ENCODE results near the gene LYPD1. TPM values are rescaled to one million over a fixed set of nuclear protein-coding genes. Genes with fewer than 3 reads are reported as not detected.

LYPD1 gene
- total RNA-seq, 1 donor, result 25.2 TPM

DNA sequence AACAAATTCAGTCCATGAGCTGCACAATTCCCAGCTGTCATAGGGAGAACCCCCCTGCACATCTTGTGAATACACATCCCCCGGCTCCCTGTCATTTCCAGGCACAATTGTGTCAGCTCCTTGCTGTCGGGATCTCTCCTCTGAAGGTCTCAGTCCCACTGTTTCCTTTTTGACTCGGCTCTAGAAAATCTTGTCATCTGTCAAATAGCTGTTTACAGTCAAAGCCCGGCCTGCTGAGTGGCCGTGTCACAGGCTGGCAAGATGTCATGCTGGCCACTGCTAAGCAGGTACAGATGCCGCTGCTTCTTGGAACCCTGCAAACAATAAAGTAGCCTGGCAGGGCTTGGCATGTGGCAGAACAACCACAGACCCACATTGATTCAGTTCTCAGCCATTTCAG is 61.7 kb downstream of the LYPD1 start:
- TF ChIP-seq, protein P1, sequence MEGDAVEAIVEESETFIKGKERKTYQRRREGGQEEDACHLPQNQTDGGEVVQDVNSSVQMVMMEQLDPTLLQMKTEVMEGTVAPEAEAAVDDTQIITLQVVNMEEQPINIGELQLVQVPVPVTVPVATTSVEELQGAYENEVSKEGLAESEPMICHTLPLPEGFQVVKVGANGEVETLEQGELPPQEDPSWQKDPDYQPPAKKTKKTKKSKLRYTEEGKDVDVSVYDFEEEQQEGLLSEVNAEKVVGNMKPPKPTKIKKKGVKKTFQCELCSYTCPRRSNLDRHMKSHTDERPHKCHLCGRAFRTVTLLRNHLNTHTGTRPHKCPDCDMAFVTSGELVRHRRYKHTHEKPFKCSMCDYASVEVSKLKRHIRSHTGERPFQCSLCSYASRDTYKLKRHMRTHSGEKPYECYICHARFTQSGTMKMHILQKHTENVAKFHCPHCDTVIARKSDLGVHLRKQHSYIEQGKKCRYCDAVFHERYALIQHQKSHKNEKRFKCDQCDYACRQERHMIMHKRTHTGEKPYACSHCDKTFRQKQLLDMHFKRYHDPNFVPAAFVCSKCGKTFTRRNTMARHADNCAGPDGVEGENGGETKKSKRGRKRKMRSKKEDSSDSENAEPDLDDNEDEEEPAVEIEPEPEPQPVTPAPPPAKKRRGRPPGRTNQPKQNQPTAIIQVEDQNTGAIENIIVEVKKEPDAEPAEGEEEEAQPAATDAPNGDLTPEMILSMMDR (IDR thresholded peaks at IDR 0.05; ENCODE audit: insufficient read depth, low read length), result no peak
- no peak for DNase-seq (ENCODE audit: low read depth)

GRCh38 chr2:132607426-132608090 is 62.4 kb downstream of the LYPD1 start:
- no peak for DNase-seq (ENCODE audit: low read depth)
- no peak overlapping the region for H3K4me3 ChIP-seq (ENCODE audit: low read depth, low read length)
- TF ChIP-seq, protein P1 (IDR thresholded peaks at IDR 0.05; ENCODE audit: insufficient read depth, low read length), result no peak

More for the DNA sequence above, 61.7 kb downstream of the LYPD1 start:
- no peak overlapping the region for H3K4me3 ChIP-seq (ENCODE audit: low read depth, low read length)

DNA sequence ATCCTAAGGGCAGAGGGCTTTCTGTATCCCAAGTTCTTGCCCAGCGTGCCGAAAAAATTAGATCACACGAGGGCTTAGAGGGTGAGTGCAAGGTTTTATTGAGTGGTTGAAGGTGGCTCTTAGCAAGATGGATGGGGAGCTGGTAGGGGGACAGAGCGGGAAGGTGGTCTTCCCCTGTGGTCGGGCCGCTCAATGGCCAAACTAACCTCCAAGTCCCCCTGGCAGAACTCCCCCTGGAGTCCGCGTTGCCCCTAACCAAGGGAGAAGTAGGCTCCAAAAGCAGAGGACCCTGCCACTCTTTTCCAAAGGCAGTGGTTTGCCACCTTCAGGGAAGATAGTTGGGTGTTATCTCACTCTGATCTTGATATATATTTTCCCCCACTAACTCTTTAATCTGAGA is 63.4 kb downstream of the LYPD1 start:
- no peak for DNase-seq (ENCODE audit: low read depth)
- TF ChIP-seq, protein P1 (IDR thresholded peaks at IDR 0.05; ENCODE audit: insufficient read depth, low read length), result no peak
- H3K4me3 ChIP-seq (ENCODE audit: low read depth, low read length), result no peak overlapping the region

DNA sequence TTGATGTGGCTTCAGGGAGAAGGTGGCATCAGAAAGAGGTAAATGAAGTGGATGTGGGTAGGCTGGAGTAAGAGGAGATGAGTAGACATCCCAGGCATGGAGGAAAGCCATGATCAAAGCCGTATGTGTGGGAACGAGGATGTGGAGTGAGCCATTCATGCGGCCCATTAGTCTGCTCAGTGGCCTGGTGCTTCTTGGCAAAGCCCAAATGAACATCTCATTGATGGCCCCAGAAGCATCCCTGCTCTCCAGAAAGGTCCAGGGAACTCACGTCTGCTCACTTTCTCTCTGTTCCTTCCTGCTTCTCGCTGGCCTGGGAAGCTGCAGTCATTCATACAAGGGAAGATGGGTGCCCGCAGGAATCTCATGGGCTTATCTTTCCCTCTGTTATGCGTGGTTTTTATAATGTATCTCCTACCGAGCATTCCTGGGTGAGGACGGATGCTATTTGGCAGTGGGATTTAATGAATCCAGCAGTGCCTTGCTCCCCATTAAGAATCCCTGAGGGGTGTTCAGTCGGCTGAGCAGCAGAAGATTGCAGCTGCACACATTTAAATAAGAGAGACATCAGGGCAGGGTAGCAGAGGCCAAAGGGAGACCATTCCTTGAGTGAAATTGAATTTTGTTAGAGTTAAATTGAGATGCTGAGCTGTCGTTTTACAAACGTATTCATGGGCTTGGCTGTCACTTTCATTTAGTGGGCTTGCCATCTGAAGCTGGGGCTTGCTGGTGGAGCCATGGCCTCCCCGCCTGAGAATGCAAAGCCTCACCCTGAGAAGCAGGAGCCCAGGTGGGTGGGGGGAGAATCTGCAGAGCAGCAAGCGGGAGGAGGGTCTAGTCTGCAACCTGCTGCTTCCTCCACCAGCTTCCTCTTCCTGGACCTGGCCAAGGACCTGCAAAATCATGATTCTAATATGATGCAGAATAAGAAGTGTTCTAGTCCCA is 64.5 kb downstream of the LYPD1 start:
- no peak overlapping the region for H3K4me3 ChIP-seq (ENCODE audit: low read depth, low read length)
- TF ChIP-seq, protein P1 (IDR thresholded peaks at IDR 0.05; ENCODE audit: insufficient read depth, low read length), result no peak
- DNase-seq (ENCODE audit: low read depth), result no peak

DNA sequence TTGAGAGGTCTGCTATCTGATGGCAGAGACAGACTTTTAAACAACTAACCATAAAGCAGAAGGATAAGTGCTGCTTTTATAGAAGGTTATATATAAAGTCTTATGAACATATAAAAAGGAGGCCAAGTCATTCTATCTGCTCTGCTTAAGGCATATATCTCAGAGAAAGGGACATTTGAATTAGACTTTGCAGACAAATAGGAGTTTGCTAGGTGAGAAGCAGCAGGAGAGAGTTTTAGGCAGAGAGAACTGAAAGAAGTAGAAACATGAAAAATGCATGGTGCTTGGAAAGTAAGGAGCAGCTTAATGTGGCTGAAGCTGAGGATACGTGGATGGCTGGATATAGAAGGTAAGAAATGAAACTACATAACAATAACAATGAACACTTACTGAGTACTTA is 65.4 kb downstream of the LYPD1 start:
- no peak overlapping the region for H3K4me3 ChIP-seq (ENCODE audit: low read depth, low read length)
- DNase-seq (ENCODE audit: low read depth), result no peak
- TF ChIP-seq, protein P1 (IDR thresholded peaks at IDR 0.05; ENCODE audit: insufficient read depth, low read length), result no peak

GRCh38 chr2:132599556-132599955 is 70.4 kb downstream of the LYPD1 start:
- H3K4me3 ChIP-seq (ENCODE audit: low read depth, low read length), result no peak overlapping the region
- TF ChIP-seq, protein P1 (IDR thresholded peaks at IDR 0.05; ENCODE audit: insufficient read depth, low read length), result no peak
- DNase-seq (ENCODE audit: low read depth), result no peak
